ENCODE results near the gene LCN10. TPM values are rescaled to one million over a fixed set of nuclear protein-coding genes. Genes with fewer than 3 reads are reported as not detected.

LCN10 gene
- total RNA-seq, 1 donor from 2014 or later: not detected

- Mint-ChIP-seq H3K27me3 (ENCODE audit: insufficient read depth, low read depth) (peaks cover 4% of the 10 kb centered on the region), H3K36me3 (no peaks in the 10 kb centered on the region), H3K4me1 (no peaks in the 10 kb centered on the region), H3K27ac (no peak overlapping the region), H3K9me3 (no peaks in the 10 kb centered on the region), H3K4me3 (no peak overlapping the region)
- H3K9me3 ChIP-seq (ENCODE audit: low read depth): no peaks in the 10 kb centered on the region
- H3K27me3 ChIP-seq: peaks cover 6% of the 10 kb centered on the region
- DNase-seq (ENCODE audit: low spot score): no peak
- H3K36me3 ChIP-seq: no peaks in the 10 kb centered on the region
- no peak overlapping the region for H2AFZ ChIP-seq (replicated peaks)
- TF ChIP-seq EZH2 (IDR thresholded peaks at IDR 0.05): no peak
- TF ChIP-seq, protein P1, sequence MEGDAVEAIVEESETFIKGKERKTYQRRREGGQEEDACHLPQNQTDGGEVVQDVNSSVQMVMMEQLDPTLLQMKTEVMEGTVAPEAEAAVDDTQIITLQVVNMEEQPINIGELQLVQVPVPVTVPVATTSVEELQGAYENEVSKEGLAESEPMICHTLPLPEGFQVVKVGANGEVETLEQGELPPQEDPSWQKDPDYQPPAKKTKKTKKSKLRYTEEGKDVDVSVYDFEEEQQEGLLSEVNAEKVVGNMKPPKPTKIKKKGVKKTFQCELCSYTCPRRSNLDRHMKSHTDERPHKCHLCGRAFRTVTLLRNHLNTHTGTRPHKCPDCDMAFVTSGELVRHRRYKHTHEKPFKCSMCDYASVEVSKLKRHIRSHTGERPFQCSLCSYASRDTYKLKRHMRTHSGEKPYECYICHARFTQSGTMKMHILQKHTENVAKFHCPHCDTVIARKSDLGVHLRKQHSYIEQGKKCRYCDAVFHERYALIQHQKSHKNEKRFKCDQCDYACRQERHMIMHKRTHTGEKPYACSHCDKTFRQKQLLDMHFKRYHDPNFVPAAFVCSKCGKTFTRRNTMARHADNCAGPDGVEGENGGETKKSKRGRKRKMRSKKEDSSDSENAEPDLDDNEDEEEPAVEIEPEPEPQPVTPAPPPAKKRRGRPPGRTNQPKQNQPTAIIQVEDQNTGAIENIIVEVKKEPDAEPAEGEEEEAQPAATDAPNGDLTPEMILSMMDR (IDR thresholded peaks at IDR 0.05): no peak
- TF ChIP-seq EZH2phosphoT487 (IDR thresholded peaks at IDR 0.05): no peak
- no peak overlapping the region for H3K27ac ChIP-seq
- H3K9ac ChIP-seq: no peak overlapping the region
- H3F3A ChIP-seq (ENCODE audit: low read depth): no peaks in the 10 kb centered on the region
- no peaks in the 10 kb centered on the region for H3K79me2 ChIP-seq (ENCODE audit: low read depth)
- no peaks in the 10 kb centered on the region for H4K20me1 ChIP-seq (ENCODE audit: low read depth)
- H3K4me2 ChIP-seq: no peak overlapping the region
- H3K4me1 ChIP-seq: peaks cover 11% of the 10 kb centered on the region
- no peak overlapping the region for H3K4me3 ChIP-seq
Measured at GRCh38 chr9:136744773-136745172, 2.0 kb upstream of the LCN10 start.

DNA sequence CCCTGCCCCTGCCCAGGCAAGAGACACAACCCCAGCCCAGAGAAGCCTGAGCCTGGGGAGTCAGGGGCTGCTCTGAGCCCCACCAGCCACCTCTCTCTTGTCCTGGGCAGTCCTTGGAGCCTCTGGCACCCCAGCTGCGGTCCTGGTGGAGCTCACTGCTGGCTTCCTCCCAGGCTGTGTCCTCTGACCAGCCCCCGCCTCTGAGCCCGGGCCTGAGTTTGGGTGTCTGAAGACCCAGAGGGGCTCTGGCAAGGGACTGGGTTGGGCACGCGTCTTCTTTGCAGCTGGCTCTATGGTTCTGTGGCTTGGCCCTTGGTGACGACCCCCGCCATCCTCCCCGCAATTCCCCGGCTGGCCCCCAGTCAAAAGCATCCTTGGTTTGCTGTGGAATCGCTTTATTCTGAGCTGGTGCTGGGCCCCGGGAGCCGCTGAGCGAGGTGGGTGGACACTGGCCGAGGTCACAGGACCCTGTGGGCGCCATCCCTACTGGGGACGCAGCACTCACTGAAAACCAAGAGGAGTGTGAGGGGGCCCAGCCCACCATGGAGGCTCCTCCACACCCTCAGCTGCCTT lies 985 bp upstream of the LCN10 start:
- H3K4me3 Mint-ChIP-seq: no peak overlapping the region
- no peaks in the 10 kb centered on the region for H3K9me3 Mint-ChIP-seq
- H3K4me3 ChIP-seq: no peak overlapping the region
- peaks cover 2% of the 10 kb centered on the region for H3K27me3 Mint-ChIP-seq (ENCODE audit: insufficient read depth, low read depth)
- no peak overlapping the region for H3K9ac ChIP-seq
- no peak overlapping the region for H3K27ac Mint-ChIP-seq
- H3K4me2 ChIP-seq: no peak overlapping the region
- no peaks in the 10 kb centered on the region for H4K20me1 ChIP-seq (ENCODE audit: low read depth)
- H3F3A ChIP-seq (ENCODE audit: low read depth): no peaks in the 10 kb centered on the region
- no peak overlapping the region for H3K27ac ChIP-seq
- no peaks in the 10 kb centered on the region for H3K79me2 ChIP-seq (ENCODE audit: low read depth)
- no peaks in the 10 kb centered on the region for H3K36me3 ChIP-seq
- peaks cover 6% of the 10 kb centered on the region for H3K27me3 ChIP-seq
- no peak for TF ChIP-seq EZH2phosphoT487 (IDR thresholded peaks at IDR 0.05)
- TF ChIP-seq EZH2 (IDR thresholded peaks at IDR 0.05): no peak
- TF ChIP-seq, protein P1 (IDR thresholded peaks at IDR 0.05): no peak
- H2AFZ ChIP-seq (replicated peaks): no peak overlapping the region
- no peaks in the 10 kb centered on the region for H3K36me3 Mint-ChIP-seq
- DNase-seq (ENCODE audit: low spot score): peak; percentile 1
- H3K4me1 Mint-ChIP-seq: no peaks in the 10 kb centered on the region
- no peaks in the 10 kb centered on the region for H3K9me3 ChIP-seq (ENCODE audit: low read depth)
- H3K4me1 ChIP-seq: peaks cover 11% of the 10 kb centered on the region

- Histone ChIP-seq H3F3A (ENCODE audit: low read depth) (no peaks in the 10 kb centered on the region), H3K27ac (no peak overlapping the region), H3K27me3 (peaks cover 6% of the 10 kb centered on the region), H3K4me2 (peak overlapping the region; percentile 33), H3K9ac (no peak overlapping the region), H3K9me3 (ENCODE audit: low read depth) (no peaks in the 10 kb centered on the region), H2AFZ (replicated peaks) (no peak overlapping the region), H3K4me1 (peaks cover 11% of the 10 kb centered on the region), H3K79me2 (ENCODE audit: low read depth) (no peaks in the 10 kb centered on the region), H4K20me1 (ENCODE audit: low read depth) (no peaks in the 10 kb centered on the region), H3K4me3 (no peak overlapping the region), H3K36me3 (no peaks in the 10 kb centered on the region)
- no peaks in the 10 kb centered on the region for H3K9me3 Mint-ChIP-seq
- TF ChIP-seq, protein P1 (IDR thresholded peaks at IDR 0.05): no peak
- TF ChIP-seq EZH2phosphoT487 (IDR thresholded peaks at IDR 0.05) (no peak), EZH2 (IDR thresholded peaks at IDR 0.05) (no peak)
- peaks cover 9% of the 10 kb centered on the region for H3K27me3 Mint-ChIP-seq (ENCODE audit: insufficient read depth, low read depth)
- no peaks in the 10 kb centered on the region for H3K4me1 Mint-ChIP-seq
- peak; percentile 16 for DNase-seq (ENCODE audit: low spot score)
- no peak overlapping the region for H3K27ac Mint-ChIP-seq
- H3K36me3 Mint-ChIP-seq: no peaks in the 10 kb centered on the region
- no peak overlapping the region for H3K4me3 Mint-ChIP-seq
Measured at GRCh38 chr9:136741883-136742571, 713 bp downstream of the LCN10 start.
